PFSK-1 (cell line): Measurements from ENCODE around the gene CLEC16A.

Source experiments
- FOXP2 ChIP-seq: optimal IDR thresholded peaks from 2 replicates; pipeline ENCODE3; 2011; ENCODE audit warnings: borderline replicate concordance, control low read depth, inconsistent platforms; ENCODE audit not compliant: insufficient read depth; ENCODE audit errors: extremely low read length, extremely low read depth
- POLR2AphosphoS5 ChIP-seq: IDR thresholded peaks from 2 replicates; pipeline ENCODE4 v1.6.1; 2012; ENCODE audit warnings: low read depth, mild to moderate bottlenecking, control low read depth, low read length, moderate library complexity
- REST ChIP-seq, 2 experiments: IDR thresholded peaks; 2 replicates each; pipeline versions ENCODE4 v1.6.1 to v1.8.0; 2011 to 2012; ENCODE audit warnings: low read depth in 2 of 2, low read length in 2 of 2, control low read depth in 1 of 2, inconsistent platforms in 1 of 2, mild to moderate bottlenecking in 1 of 2, moderate library complexity in 1 of 2; ENCODE audit not compliant: insufficient read depth in 1 of 2
- SIN3A ChIP-seq: IDR thresholded peaks from 2 replicates; pipeline ENCODE4 v1.6.1; 2012; ENCODE audit warnings: mild to moderate bottlenecking, low read length, moderate library complexity, borderline replicate concordance; ENCODE audit not compliant: insufficient read depth
- TAF1 ChIP-seq: IDR thresholded peaks from 2 replicates; pipeline ENCODE4 v1.6.1; 2012; ENCODE audit warnings: low read length, control low read depth, borderline replicate concordance; ENCODE audit not compliant: insufficient read depth

The CLEC16A gene

GRCh38 chr16:11005611-11005975, 61.2 kb downstream of the CLEC16A start:
- TF ChIP-seq POLR2AphosphoS5 (no peak), REST (IDR thresholded peaks at IDR 0.05; ENCODE audit: insufficient read depth in 1 of 2, low read depth in 2 of 2, low read length in 2 of 2) (no peak), FOXP2 (no peak), SIN3A (no peak), TAF1 (no peak)

GRCh38 chr16:11006656-11007055, 62.3 kb downstream of the CLEC16A start:
- no peak for TF ChIP-seq TAF1
- TF ChIP-seq SIN3A = no peak
- no peak for TF ChIP-seq REST (IDR thresholded peaks at IDR 0.05; ENCODE audit: insufficient read depth in 1 of 2, low read depth in 2 of 2, low read length in 2 of 2)
- TF ChIP-seq FOXP2 = no peak
- no peak for TF ChIP-seq POLR2AphosphoS5

GRCh38 chr16:11007714-11008280, 63.4 kb downstream of the CLEC16A start:
- no peak for TF ChIP-seq REST (IDR thresholded peaks at IDR 0.05; ENCODE audit: insufficient read depth in 1 of 2, low read depth in 2 of 2, low read length in 2 of 2)
- no peak for TF ChIP-seq SIN3A
- no peak for TF ChIP-seq POLR2AphosphoS5
- TF ChIP-seq TAF1 = no peak
- no peak for TF ChIP-seq FOXP2

- TF ChIP-seq TAF1 = no peak
- TF ChIP-seq SIN3A = no peak
- no peak for TF ChIP-seq REST (IDR thresholded peaks at IDR 0.05; ENCODE audit: insufficient read depth in 1 of 2, low read depth in 2 of 2, low read length in 2 of 2)
- TF ChIP-seq POLR2AphosphoS5 = no peak
- no peak for TF ChIP-seq FOXP2
These were observed 64.8 kb downstream of the CLEC16A start for GRCh38 chr16:11009027-11009755.
